Skin of body (tissue), 2 donors: ENCODE data around the gene DHX15. TPM values are rescaled to one million over a fixed set of nuclear protein-coding genes. Genes with fewer than 3 reads are reported as not detected.
"Not testable (repeated sequence)": the region's sequence is repeated elsewhere in the genome, so short reads cannot be mapped to it uniquely, and the experiment has no call there.

Experiments used
- DNase-seq: peaks from one replicate; lab custom pipeline; 2025; lab: John Stamatoyannopoulos, UW
- total RNA-seq: library from RNA; depleted of rRNA; stranded (reverse); fragments of >200 nt; gene quantifications from one replicate; pipeline ENCODE4 v1.2.3, GENCODE V29; 2014

Gene DHX15
- total RNA-seq, 1 donor from 2014 or later: 187 TPM

DNA sequence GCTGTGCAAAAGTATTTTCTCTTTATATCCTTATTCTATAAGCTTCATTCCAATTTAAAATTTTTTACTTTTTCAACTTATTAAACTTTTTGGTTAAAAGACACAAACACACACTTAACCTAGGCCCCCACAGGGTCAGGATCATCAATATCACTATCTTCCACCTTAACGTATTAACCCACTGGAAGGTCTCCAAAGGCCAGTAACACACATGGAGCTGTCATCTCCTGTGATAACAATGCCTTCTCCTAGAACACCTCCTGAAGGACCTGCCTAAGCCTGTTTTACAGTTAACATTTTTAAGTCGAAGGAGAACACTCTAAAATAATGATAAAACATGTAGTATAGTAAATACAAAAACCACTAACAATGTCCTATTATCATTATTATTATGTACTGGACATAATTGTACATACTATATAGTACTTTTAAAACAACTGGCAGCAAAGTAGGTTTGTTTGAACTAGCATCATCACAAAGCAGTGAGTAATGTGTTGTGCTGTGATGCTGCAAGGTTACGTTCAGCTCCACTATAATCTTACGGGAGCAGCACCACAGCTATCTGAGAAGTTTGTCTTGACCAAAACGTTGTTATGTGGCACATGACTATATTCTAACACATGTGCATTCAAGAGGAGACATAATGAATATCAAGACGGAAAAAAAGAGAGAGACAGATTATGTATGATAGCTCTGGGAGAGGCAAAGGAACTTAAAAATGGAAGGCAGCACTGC lies 33.7 kb downstream of the DHX15 start:
- no peak for DNase-seq

DNA sequence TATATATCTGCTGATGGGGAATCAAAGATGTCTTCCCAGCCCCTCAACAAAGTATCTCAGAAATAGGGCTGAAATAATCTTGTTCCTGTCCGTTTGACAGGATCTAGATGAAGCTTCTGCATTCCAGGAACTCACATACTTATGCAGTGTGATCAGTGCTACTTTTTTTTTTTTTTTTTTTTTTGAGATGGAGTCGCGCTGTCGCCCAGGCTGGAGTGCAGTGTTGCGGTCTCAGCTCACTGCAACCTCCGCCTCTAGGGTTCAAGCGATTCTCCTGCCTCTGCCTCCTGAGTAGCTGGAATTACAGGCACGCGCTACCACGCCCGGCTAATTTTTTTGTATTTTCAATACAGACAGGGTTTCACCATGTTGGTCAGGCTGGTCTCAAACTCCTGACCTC lies 36.4 kb downstream of the DHX15 start:
- no peak for DNase-seq

DNA sequence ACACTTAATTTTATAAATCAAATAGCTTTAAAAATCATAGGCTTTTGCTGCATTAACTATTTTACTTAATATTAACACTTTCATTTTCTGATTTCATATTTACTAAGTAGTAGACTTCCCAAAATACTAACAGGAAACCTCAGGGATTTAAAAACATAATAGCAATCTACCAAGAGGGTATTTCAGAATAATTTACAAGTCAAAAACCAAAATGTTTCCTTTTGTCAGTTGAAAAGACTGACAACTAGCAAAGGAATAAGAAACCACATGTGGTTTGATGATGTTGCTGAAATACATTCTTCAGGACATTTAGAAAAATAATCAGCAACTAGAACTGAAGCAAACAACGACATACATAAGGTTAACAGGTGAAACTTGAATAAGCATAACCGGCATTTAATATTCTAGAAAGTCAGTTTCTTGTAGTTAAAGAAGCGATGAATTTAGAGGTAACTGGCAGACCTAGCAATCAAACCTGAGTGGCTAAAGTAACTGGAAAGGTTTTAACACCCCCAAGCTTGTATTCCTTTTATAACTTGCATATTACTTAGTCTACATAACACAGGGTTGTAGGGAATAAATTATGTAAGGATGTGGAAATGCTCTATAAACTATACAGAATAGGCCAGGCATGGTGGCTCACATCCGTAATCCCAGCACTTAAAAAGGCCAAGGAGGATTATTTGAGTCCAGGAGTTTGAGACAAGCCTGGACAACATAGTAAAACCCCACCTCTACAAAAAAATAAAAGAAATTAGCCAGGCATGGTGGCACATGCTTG lies 40.0 kb downstream of the DHX15 start:
- DNase-seq: no peak

DNA sequence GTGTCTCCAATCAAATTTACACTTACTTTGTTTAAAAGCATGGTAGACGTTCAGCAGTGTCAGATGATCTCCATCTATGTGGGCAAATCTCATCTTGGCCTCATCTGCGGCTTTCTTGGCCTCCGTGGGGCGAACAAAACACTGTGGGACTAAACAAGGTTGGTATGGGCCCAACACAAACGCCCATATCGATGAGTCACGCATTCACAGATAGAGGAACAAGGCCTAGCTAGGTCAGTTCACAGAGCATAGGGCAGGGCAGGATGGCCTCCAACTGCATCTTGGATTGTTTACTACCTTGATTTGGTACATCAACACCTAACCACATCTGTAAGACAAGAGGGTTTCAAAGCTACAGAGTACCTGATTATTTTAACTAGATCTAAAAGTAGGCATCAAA lies 47.3 kb downstream of the DHX15 start:
- DNase-seq: no peak

DNA sequence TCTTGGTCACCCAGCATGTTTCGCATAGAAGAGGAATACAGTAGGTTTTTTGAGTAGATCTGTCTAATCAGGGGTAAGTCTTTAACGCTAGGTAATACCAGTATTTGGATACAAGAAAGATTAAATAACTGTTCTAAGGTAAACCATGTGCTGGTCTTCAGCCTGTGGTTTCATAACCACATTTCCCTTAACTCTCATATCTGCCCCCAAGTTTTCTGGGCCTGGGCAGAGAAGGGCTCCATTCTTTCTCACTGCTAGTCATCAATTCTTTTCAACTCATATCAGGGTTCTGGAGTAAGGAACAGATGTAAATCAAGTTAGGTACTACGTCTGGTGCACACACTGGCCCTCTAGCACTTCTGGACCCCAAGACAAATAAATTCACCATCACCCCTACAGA lies 49.0 kb downstream of the DHX15 start:
- DNase-seq: no peak

DNA sequence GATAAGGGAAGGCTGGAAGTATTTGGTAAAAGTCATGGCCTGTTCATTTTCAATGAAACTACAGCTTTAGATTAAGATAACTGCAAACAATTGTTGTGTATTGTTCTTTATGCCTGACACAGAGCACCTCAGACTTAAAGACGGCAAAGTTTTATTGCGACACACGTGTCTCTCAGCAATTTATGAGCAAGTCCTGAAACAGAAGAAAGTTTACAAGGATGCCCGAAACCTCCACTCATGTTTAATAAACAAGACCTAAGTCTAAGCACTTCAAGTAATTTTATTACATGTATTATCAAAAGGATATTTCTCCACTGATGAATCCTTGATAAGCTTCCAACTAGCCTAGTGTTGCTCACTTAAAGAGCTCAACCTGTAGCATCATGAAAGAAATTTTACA lies 51.0 kb downstream of the DHX15 start:
- no peak for DNase-seq

DNA sequence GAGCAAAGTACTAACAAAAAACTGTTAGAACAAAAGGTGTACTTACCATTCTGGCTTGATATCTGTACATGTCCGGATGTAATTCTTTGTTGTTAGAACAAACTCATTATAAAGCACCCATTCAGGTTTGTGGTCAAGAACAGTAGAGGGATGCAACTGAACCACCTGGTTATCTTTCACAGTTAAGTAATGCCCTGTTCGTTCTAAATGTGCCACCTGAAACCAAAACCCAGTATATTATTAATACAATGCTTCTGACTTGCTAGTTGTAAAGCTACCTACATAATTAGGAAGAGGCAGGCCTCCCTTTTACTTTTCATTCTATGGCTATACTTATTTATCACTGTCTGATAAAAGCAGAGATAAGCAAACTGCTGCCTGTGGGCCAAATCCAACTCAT lies 54.8 kb downstream of the DHX15 start:
- DNase-seq: no peak

DNA sequence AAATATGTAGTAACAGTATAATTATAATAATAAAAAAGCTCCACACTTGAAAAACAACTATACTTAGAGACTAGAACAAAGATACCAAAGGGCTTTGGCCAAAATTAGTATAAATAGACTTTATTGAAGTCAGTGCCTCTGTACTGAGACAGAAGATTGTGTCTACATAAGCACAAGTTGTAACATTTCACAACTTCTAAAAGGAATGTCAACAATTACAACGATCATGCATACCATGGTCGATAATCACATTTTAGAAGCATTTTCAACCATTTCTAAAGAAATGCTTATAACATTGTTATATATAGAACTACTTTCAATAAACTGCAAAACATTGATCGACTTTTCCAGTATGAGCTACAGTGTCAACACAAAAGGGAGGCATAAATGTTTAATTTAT lies 57.0 kb downstream of the DHX15 start:
- DNase-seq: no peak

DNA sequence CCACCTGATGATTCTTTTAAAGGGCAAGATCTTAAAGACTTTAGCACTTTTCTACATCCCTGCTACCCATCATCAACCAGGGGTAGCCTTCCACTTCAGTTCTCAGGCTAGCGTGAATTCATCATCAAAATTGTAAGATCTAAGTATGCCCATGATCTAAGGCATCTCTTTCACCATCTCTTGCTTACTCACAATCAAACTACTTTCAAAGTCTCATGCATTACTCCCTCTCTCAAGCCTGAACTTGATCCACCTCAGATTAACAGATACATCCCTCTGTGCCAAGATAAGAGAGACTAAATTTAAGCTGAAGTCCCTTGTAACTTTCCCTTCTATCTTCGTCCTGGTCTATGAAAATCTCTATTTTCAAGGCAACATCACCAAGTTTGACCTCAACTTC lies 62.8 kb downstream of the DHX15 start:
- DNase-seq: no peak

DNA sequence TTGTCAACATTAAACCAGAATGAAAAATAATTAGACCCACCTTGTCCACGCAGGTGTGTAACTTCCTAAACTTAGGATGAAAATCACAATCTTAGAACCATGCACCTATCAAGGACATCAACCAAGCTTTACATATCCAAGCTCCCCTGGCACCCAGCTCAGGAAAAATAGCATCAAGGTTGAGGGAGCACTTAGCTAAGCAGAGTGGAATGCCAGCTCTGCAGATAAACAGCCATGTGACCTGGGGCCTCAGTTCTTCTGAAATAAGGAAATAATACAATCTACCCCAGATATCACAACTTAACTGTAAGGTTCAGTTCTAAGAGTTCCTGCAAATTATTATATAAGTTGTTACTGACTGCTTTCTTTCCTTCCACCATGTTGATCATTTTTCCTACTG lies 64.7 kb downstream of the DHX15 start:
- no peak for DNase-seq

DNA sequence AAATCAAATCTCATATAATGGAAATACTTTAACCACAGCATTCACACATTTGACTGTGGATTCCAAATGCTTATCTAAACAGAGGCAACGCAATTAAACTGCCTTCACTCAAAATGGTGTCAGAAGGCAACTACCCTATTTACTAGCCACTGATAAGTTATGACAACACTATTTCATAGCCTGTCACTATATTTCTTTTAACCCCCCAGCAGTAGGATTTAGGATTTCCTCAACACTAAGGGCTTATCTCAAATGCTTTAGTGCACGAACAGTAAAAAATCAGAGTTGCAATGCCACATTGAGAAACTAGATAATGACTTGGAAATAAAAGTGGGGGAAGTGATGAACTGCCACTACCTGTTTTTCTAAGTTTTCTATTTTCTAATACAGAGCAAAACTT lies 66.7 kb downstream of the DHX15 start:
- DNase-seq: no peak

DNA sequence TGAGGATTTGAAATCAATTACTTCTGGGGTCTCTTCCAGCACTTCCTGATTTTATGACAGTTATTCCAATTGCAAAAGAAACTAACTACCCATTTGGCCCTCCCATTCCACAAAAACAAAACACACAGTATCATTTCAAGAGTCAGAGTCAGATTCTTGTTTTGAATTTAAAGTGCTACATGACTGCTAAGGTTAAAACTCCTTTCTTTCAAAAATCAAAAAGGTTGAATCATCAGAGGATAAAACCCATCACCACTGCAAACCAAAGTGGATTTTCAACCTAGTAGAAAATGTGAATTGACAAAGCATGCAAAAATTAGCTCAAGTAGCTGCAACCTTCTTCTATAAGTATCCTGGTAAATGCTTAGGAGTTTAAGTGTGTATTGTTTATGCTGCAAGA lies 67.4 kb downstream of the DHX15 start:
- DNase-seq: no peak

DNA sequence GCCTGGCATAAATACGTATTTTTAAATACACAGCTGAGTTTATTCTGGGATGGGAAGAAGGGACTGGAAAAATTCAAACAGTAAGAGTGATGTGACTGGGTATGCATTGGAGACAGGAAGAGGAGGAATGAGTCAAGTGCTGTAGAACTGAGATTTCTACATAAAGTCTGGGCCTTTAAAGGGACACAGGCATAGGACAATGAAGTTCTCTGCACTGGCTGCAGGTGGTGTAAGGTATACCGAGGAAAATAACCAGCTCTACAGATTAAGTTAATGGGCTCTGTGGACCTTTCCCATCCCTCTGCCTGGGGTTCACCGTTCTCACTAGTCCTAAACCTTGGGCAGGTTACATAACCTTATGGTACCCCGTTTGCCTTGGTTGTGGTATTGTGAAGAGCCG lies 68.7 kb downstream of the DHX15 start:
- no peak for DNase-seq

DNA sequence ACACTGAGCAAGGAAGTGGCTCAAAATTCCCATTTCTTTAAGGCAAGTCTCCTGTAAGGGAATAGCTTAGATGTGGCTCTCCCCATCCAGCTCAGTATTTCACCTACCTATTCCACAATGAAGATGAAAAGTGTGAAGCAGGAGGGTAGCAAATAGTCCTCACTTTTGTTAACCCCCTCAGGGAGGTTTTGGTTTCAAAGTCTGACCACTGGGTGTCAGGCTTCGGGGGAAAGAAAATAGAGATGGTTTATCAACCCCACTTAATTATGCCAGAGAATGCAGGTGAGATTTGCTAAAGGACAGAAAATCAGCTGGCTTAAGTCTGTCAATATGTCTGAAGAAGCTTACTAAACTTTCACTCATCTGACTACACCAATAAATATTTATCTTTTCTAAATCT lies 69.5 kb downstream of the DHX15 start:
- DNase-seq: no peak

DNA sequence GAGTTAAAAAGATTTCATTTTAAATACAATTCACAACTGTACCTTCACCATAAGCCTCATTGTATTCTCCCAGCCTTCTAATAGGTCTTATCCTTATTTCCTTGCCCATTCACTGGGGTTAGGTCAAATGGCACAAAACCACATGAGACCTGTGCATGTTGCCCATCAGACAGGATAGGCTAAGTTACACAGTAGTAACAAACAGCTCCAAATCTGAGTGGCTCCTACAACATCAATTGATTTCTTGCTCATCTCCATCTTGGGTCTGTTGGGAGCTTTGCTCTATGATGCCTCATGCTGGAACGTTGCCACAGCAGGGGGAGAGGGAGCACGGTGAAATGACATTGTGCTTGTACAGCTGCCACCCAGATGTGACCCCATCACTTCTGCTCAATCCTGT lies 70.6 kb downstream of the DHX15 start:
- no peak for DNase-seq

DNA sequence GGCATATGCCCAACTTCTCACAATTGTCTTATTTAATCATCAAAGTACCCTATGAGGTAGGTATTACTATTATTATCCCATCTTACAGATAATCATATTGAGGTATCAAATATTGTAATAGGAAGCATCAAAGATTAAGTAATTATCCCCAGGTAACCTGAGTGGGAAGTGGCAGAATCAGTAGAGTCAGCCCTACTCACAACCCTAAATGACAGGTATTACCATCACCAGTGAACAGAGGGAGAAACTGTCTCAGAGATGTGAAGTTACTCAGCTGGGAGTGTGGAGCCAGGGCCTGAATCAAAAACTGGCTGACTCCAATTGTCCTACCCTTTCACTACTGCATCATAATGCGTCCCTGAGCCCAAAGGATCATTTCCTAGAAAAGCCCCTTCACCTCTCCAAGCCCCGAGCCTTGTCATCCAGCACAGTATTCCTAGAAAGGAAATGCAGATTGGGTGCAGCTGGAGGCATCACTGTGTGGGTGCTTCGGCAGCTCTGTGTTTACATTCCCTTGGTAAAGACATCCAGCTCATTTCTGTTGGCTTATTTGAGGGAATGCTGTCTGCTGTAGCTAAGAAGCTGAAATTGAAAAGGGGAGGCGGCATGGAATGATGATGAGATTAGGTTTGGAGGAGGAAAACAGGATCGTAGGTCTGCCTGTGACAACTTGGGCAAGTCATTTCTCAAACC lies 72.8 kb downstream of the DHX15 start:
- DNase-seq: no peak

DNA sequence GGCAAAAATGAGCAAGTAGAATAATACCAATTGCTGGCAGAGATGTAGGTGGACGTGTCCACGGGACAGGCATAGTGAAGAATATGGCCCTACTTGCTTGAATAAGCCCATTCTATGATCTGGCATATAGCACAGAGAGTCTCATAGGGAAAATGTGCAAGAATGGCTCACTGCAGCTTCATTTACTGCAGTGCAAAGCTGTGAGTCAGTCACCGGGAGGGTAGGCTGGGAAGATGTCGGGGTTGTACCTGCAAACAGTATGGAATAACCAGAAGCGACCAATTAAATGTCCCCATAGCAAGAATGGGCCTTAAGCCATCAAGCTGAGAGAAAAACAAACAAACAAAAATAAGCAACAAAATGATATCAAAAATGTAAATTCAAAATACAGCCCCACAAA lies 74.3 kb downstream of the DHX15 start:
- no peak for DNase-seq

DNA sequence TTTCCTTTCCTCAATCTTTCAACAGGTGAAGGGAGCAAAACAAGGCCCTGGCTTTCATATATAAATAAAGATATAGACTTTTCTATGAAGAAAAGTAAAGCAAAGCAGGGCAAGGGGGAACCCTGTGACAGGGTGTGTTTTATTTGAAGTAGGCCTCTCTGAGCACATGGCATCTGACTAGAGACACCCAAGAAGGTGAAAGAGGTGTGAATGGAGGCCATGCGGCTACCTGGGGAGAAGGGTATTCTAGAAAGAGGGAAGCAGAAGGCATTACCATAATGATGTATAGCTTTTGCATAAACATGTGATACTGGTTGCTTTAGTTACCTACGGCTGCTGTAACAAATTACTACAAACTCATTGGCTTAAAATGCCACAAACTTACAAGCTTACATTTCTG lies 75.8 kb downstream of the DHX15 start:
- no peak for DNase-seq

DNA sequence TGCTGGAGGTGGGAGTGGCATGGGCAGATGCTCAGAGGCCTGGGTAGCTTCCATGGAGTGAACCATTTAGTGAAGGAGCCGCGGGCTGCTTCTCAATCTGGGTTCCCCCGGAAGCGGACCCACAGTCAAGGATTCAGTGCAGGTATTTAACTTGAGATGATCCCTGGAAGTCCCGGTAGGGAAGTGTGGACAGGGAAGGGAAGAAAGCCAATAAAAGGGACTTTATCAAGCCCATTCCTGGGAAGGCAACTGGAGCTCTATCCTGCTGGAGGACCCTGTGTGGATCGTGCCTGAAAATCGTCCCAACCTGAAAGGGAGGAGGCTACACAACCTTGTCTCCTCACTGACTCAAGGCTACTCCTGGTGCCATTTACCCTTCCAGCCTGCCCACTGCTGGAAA lies 76.9 kb downstream of the DHX15 start:
- no peak for DNase-seq

DNA sequence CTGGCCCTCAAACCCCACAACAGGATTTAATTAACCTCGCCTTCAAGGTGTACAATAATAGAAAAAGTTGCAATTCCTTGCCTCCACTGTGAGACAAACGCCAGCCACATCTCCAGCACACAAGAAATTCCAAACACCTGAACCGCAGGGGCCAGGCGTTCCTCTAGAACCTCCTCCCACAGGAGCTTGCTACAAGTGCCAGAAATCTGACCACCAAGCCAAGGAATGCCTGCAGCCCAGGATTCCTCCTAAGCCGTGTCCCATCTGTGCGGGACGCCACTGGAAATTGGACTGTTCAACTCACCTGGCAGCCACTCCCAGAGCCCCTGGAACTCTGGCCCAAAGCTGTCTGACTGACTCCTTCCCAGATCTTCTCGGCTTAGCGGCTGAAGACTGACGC lies 81.3 kb downstream of the DHX15 start:
- not testable (repeated sequence) for DNase-seq

DNA sequence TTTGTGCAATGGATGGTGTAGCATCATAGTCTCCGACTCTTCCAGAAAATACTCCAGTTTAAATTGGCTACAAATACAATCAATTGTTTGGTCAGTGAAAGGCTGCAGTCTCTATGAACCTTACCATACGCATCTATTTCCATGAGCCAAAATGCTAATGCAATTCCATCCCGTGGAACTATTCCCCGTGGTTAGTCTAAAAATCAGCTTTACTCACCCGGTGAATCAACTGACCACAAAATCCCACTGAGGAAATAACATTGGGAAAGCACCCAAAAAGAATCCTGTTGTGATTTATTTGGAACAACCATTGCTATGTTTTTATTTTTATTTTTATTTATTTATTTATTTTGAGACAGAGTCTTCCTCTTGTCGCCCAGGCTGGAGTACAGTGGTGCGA lies 87.1 kb downstream of the DHX15 start:
- no peak for DNase-seq

DNA sequence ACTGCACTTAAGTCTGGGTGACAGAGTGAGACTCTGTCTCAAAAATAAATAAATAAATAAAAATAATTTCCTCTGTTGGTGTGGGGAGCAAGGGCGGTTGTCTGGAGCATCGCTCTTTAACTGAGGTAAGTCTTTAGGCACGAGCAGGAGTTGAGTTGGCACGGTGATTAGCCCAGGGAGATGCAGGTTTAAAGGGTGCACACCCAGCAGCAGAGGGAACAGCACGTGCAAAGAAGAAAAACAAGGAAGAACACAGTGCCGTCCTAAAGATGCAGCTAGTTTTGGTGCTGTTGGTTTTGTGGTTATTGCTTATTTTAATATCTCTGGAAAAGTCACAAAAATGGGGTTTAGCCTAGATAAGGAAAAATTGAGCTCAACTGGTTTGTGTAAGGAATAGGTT lies 87.8 kb downstream of the DHX15 start:
- DNase-seq: no peak

DNA sequence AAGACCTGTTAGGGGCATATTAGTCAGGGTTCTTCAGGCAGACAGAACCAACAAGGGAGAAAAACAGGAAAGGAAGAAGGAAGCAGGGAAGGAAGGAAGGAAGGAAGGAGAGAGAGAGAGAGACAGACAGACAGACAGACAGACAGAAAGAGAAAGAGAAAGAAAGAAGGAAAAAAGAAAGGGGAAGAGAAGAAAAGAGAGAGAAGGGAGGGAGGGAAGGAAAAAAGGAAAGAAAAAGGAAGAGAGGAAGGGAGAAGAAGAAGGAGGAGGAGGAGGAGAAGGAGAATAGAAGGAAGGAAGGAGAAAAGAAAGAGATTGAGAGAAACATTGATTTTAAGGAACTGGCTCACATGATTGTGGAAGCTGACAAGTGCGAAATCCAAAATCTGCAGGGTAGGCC lies 89.0 kb downstream of the DHX15 start:
- DNase-seq: no peak
